Neural crest cell (in vitro differentiated cells): ENCODE data around the gene KRTDAP. TPM values are rescaled to one million over a fixed set of nuclear protein-coding genes. Genes with fewer than 3 reads are reported as not detected.
A peak's percentile ranks its signal among the peaks of the same experiment; 100 is the strongest.

Experiments used
- DNase-seq: peaks from one replicate; pipeline ENCODE4 v3.0.0; 2021; ENCODE audit warnings: low read depth, mixed read lengths, low spot score
- H3K27ac Mint-ChIP-seq: one replicate; pipeline ENCODE4 v1.8.0; 2021; ENCODE audit warnings: mild to moderate bottlenecking, mixed read lengths; ENCODE audit not compliant: unreplicated experiment
- H3K27me3 Mint-ChIP-seq: 2 replicates; pipeline ENCODE4 v1.8.0; 2021; ENCODE audit warnings: low read depth, mild to moderate bottlenecking, mixed read lengths
- H3K36me3 Mint-ChIP-seq: 2 replicates; pipeline ENCODE4 v1.8.0; 2021; ENCODE audit warnings: low read depth, mild to moderate bottlenecking, mixed read lengths
- H3K4me1 Mint-ChIP-seq: 2 replicates; pipeline ENCODE4 v1.8.0; 2021; ENCODE audit warnings: mixed read lengths
- H3K4me3 Mint-ChIP-seq: one replicate; pipeline ENCODE4 v1.8.0; 2021; ENCODE audit warnings: mild to moderate bottlenecking, mixed read lengths
- H3K9me3 Mint-ChIP-seq: 2 replicates; pipeline ENCODE4 v1.8.0; 2021; ENCODE audit warnings: mixed read lengths
- total RNA-seq: library from RNA; stranded (reverse); gene quantifications from 2 replicates; pipeline ENCODE4 v1.2.1, GENCODE V29; 2021
- TF ChIP-seq, protein P1 (sequence below): fragments of 200-600 bp; sonication (generic); conservative IDR thresholded peaks from 2 replicates; pipeline ENCODE4 v1.5.0; 2021; ENCODE audit warnings: antibody characterized with exemption, mild to moderate bottlenecking

KRTDAP gene
- total RNA-seq, 1 donor from 2014 or later, result not detected

- no peak for DNase-seq
- no peaks in the 10 kb centered on the region for H3K4me1 Mint-ChIP-seq
- no peak overlapping the region for H3K4me3 Mint-ChIP-seq
- peaks cover 78% of the 10 kb centered on the region for H3K27me3 Mint-ChIP-seq
- H3K9me3 Mint-ChIP-seq, result no peaks in the 10 kb centered on the region
- TF ChIP-seq, protein P1, sequence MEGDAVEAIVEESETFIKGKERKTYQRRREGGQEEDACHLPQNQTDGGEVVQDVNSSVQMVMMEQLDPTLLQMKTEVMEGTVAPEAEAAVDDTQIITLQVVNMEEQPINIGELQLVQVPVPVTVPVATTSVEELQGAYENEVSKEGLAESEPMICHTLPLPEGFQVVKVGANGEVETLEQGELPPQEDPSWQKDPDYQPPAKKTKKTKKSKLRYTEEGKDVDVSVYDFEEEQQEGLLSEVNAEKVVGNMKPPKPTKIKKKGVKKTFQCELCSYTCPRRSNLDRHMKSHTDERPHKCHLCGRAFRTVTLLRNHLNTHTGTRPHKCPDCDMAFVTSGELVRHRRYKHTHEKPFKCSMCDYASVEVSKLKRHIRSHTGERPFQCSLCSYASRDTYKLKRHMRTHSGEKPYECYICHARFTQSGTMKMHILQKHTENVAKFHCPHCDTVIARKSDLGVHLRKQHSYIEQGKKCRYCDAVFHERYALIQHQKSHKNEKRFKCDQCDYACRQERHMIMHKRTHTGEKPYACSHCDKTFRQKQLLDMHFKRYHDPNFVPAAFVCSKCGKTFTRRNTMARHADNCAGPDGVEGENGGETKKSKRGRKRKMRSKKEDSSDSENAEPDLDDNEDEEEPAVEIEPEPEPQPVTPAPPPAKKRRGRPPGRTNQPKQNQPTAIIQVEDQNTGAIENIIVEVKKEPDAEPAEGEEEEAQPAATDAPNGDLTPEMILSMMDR, result no peak
- no peak overlapping the region for H3K27ac Mint-ChIP-seq
- H3K36me3 Mint-ChIP-seq, result no peaks in the 10 kb centered on the region
Observed at GRCh38 chr19:35511337-35511736, 21.1 kb upstream of the KRTDAP start.

- no peak for DNase-seq
- Mint-ChIP-seq H3K4me1 (no peaks in the 10 kb centered on the region), H3K27me3 (peaks cover 86% of the 10 kb centered on the region), H3K4me3 (no peak overlapping the region), H3K27ac (no peak overlapping the region), H3K9me3 (no peaks in the 10 kb centered on the region), H3K36me3 (no peaks in the 10 kb centered on the region)
- TF ChIP-seq, protein P1, result peak; percentile 42
Observed at GRCh38 chr19:35510626-35510964, 20.3 kb upstream of the KRTDAP start.

DNA sequence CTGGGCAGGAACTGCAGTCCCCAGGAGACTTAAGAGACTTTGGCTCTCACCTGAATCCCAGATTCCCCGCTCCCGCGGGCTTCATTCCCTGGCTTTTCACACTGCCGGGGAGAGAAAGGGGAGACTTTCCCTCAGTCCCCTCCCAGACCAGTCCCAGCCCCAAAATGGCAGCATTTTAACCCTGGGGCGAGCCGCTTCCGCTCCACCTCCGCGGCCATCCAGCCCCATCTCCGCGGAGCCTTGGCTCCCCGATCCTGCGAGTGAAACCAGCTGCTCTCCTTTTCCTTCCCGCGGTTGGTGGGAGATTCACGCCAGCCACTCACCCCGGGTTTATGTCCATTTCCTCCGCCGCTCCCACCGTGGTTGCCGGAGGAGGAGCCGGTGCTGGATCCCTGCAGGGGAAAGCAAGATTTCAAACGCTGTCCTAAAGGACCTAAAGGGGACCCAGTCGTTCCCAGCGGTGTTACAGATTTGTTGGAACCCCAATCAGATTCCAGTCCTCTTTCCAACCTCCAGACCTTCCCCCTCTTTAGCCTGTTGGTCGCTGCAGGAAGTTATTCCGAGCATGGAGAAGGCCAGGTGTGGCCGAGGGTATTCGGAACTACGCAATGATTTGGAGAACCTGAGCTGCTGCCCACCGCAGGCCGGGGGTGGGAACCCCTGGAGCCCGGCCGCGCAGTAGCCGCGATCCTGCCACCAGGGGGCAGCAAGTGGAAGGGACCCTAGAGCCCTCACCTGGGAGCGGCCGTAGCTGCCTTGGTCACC lies 19.8 kb upstream of the KRTDAP start:
- Mint-ChIP-seq H3K27me3 (peaks cover 91% of the 10 kb centered on the region), H3K9me3 (no peaks in the 10 kb centered on the region), H3K4me3 (no peak overlapping the region), H3K4me1 (no peaks in the 10 kb centered on the region), H3K36me3 (no peaks in the 10 kb centered on the region), H3K27ac (no peak overlapping the region)
- TF ChIP-seq, protein P1, result peak; percentile 99
- peak; percentile 76 for DNase-seq

DNA sequence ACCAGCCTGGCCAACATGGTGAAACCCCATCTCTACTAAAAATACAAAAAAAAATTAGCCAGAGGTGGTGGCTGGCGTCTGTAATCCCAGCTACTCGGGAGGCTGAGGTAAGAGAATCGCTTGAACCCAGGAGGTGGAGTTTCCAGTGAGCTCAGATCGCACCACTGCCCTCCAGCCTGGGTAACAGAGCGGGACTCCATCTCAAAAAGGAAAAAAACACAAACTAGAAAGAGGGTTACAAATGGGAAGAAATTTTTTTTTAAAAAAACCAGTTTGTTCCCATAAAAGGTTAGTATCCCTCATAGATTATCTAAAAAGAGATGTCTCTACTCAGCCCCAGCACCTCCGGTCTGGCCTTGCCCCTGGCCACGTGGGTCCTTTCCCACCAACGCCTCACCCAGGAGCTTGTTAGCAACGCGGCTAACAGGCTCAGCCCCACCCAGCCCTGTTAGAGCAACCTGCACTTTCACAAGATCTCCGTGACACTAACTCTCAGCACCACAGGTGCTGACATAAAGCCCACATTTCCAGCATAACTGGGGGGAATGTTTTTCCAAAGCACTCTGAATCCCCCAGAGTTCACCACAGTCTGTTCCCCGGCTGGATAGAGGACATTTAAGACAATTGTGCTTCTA lies 18.9 kb upstream of the KRTDAP start:
- Mint-ChIP-seq H3K36me3 (no peaks in the 10 kb centered on the region), H3K27ac (no peak overlapping the region), H3K9me3 (no peaks in the 10 kb centered on the region), H3K27me3 (peaks cover 95% of the 10 kb centered on the region), H3K4me1 (no peaks in the 10 kb centered on the region), H3K4me3 (no peak overlapping the region)
- TF ChIP-seq, protein P1, result no peak
- no peak for DNase-seq

DNA sequence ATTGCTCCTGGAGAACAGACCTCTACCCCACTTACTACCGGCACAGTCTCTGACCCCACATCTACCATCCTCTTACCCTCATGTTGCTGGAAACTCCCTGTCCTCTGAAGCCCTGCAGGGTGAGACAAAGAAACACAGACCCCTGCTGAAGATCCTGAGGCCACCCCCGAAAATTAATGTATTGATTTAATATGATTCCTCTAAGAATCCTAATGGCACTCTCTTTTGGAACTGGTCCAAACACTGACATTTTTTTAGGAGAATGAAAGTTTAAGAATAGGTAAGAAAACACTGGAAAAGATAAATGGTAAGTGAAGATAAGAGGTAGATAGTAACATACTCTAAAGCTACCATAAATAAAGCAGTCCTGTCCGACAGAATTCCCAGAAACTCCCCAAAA lies 17.9 kb upstream of the KRTDAP start:
- Mint-ChIP-seq H3K36me3 (no peaks in the 10 kb centered on the region), H3K27ac (no peak overlapping the region), H3K9me3 (no peaks in the 10 kb centered on the region), H3K4me3 (no peak overlapping the region), H3K4me1 (no peaks in the 10 kb centered on the region), H3K27me3 (peaks cover 92% of the 10 kb centered on the region)
- TF ChIP-seq, protein P1, result no peak
- DNase-seq, result no peak
